SK-N-MC (cell line): ENCODE results near the gene TMEM121.
A peak's percentile ranks its signal among the peaks of the same experiment; 100 is the strongest.

Experiments
- DNase-seq: peaks from one replicate; pipeline ENCODE4 v3.0.0-alpha.2; 2011; ENCODE audit warnings: low read depth, low spot score
- H3K27ac ChIP-seq: fragments of 200-600 bp; sonication (generic); 2 replicates; pipeline ENCODE4 v1.5.1; 2016; ENCODE audit warnings: mixed run types
- H3K36me3 ChIP-seq: fragments of 200-600 bp; sonication (generic); 2 replicates; pipeline ENCODE4 v1.6.1; 2017; ENCODE audit warnings: antibody characterized with exemption, low read length, mixed read lengths; ENCODE audit not compliant: insufficient read depth
- H3K4me3 ChIP-seq: fragments of 200-600 bp; sonication (generic); 2 replicates; pipeline ENCODE4 v1.5.1; 2016
- H3K9ac ChIP-seq: fragments of 200-600 bp; sonication (generic); 2 replicates; pipeline ENCODE4 v1.8.0; 2017; ENCODE audit warnings: mixed run types, mixed read lengths; ENCODE audit not compliant: insufficient read length
- H3K9me3 ChIP-seq: fragments of 200-600 bp; sonication (generic); 2 replicates; pipeline ENCODE4 v1.6.1; 2017; ENCODE audit warnings: low read depth, mild to moderate bottlenecking, antibody characterized with exemption, low read length, moderate library complexity, mixed read lengths
- EZH2 ChIP-seq: fragments of 200-600 bp; sonication (generic); IDR thresholded peaks from one replicate; pipeline ENCODE4 v1.6.1; 2017; ENCODE audit warnings: antibody characterized with exemption
- FOXP2 ChIP-seq: optimal IDR thresholded peaks from 2 replicates; pipeline ENCODE3; 2011; ENCODE audit warnings: mild to moderate bottlenecking, moderate library complexity; ENCODE audit not compliant: insufficient read depth; ENCODE audit errors: extremely low read length, control extremely low read depth
- POLR2AphosphoS5 ChIP-seq: IDR thresholded peaks from 2 replicates; pipeline ENCODE4 v1.6.1; 2012; ENCODE audit warnings: mild to moderate bottlenecking, low read depth, low read length, borderline replicate concordance

Gene TMEM121

GRCh38 chr14:105480807-105481801 is 45.3 kb upstream of the TMEM121 start:
- no peak for TF ChIP-seq EZH2
- peak; percentile 51 for TF ChIP-seq POLR2AphosphoS5
- no peak for TF ChIP-seq FOXP2
- peak overlapping the region; percentile 79 for H3K4me3 ChIP-seq
- peak; percentile 55 for DNase-seq
- H3K36me3 ChIP-seq = peaks cover 8% of the 10 kb centered on the region
- H3K27ac ChIP-seq = peak overlapping the region; percentile 97
- no peaks in the 10 kb centered on the region for H3K9me3 ChIP-seq
- H3K9ac ChIP-seq = peak overlapping the region; percentile 78

- Histone ChIP-seq H3K4me3 (peak overlapping the region; percentile 63), H3K27ac (peak overlapping the region; percentile 88), H3K36me3 (peaks cover 3% of the 10 kb centered on the region; the same call in 1 of the 2 replicates), H3K9ac (no peak overlapping the region), H3K9me3 (no peaks in the 10 kb centered on the region)
- no peak for DNase-seq
- no peak for TF ChIP-seq POLR2AphosphoS5
- TF ChIP-seq FOXP2 = no peak
- TF ChIP-seq EZH2 = no peak
Observed at GRCh38 chr14:105481886-105482457, 44.4 kb upstream of the TMEM121 start.

GRCh38 chr14:105482486-105483110 is 43.8 kb upstream of the TMEM121 start:
- peaks cover 3% of the 10 kb centered on the region; the same call in 1 of the 2 replicates for H3K36me3 ChIP-seq
- DNase-seq = no peak
- no peak overlapping the region for H3K9ac ChIP-seq
- H3K27ac ChIP-seq = peak overlapping the region; percentile 88
- no peaks in the 10 kb centered on the region for H3K9me3 ChIP-seq
- H3K4me3 ChIP-seq = peak overlapping the region; percentile 63; the same call in 1 of the 2 replicates
- no peak for TF ChIP-seq POLR2AphosphoS5
- TF ChIP-seq FOXP2 = no peak
- TF ChIP-seq EZH2 = no peak

GRCh38 chr14:105483300-105484068 is 42.9 kb upstream of the TMEM121 start:
- H3K36me3 ChIP-seq = peaks cover 3% of the 10 kb centered on the region; the same call in 1 of the 2 replicates
- no peak overlapping the region for H3K9ac ChIP-seq
- H3K27ac ChIP-seq = no peak overlapping the region
- TF ChIP-seq EZH2 (no peak), FOXP2 (no peak), POLR2AphosphoS5 (no peak)
- no peaks in the 10 kb centered on the region for H3K9me3 ChIP-seq
- DNase-seq = no peak
- H3K4me3 ChIP-seq = no peak overlapping the region

- Histone ChIP-seq H3K36me3 (peaks cover 1% of the 10 kb centered on the region; the same call in 1 of the 2 replicates), H3K9ac (no peak overlapping the region), H3K4me3 (no peak overlapping the region), H3K27ac (no peak overlapping the region), H3K9me3 (no peaks in the 10 kb centered on the region)
- no peak for TF ChIP-seq EZH2
- TF ChIP-seq POLR2AphosphoS5 = 0 out of 2 replicates have a peak, but pooled peaks have one; percentile 15
- no peak for DNase-seq
Observed at GRCh38 chr14:105484069-105484996, 42.0 kb upstream of the TMEM121 start.

- Histone ChIP-seq H3K4me3 (no peak overlapping the region), H3K36me3 (no peaks in the 10 kb centered on the region), H3K9me3 (no peaks in the 10 kb centered on the region), H3K27ac (no peak overlapping the region; the same call in 1 of the 2 replicates), H3K9ac (no peak overlapping the region)
- no peak for DNase-seq
- TF ChIP-seq POLR2AphosphoS5 (no peak), FOXP2 (no peak), EZH2 (no peak)
Observed at GRCh38 chr14:105484997-105485393, 41.4 kb upstream of the TMEM121 start.

GRCh38 chr14:105485739-105486162 is 40.6 kb upstream of the TMEM121 start:
- DNase-seq = no peak
- H3K9ac ChIP-seq = no peak overlapping the region

More at GRCh38 chr14:105485739-105486162, 40.6 kb upstream of the TMEM121 start:
- no peaks in the 10 kb centered on the region for H3K36me3 ChIP-seq
- TF ChIP-seq FOXP2 = no peak
- no peak for TF ChIP-seq POLR2AphosphoS5
- TF ChIP-seq EZH2 = no peak
- 0 out of 2 replicates have a peak overlapping the region, but pooled peaks have one; percentile 26 for H3K27ac ChIP-seq
- no peaks in the 10 kb centered on the region for H3K9me3 ChIP-seq
- H3K4me3 ChIP-seq = no peak overlapping the region
